Astrocyte (in vitro differentiated cells and primary cell): ENCODE data around the gene TMEM60. TPM values are rescaled to one million over a fixed set of nuclear protein-coding genes. Genes with fewer than 3 reads are reported as not detected.

Experiments
- DNase-seq: peaks from one replicate; pipeline ENCODE4 v3.0.0-alpha.2; 2010; ENCODE audit warnings: low read depth
- FAIRE-seq: peaks from 2 replicates; lab custom pipeline; 2011; peaks lifted over from hg19 to GRCh38; lab: Jason Lieb, UNC
- H2AFZ ChIP-seq: 2 replicates; pipeline ENCODE4 v1.6.0; 2012; ENCODE audit warnings: low read depth, low read length, inconsistent platforms
- H3K27ac ChIP-seq: 2 replicates; pipeline ENCODE4 v1.5.1; 2011; ENCODE audit warnings: low read depth, low read length, inconsistent platforms
- H3K27me3 ChIP-seq: 2 replicates; pipeline ENCODE4 v1.6.0; 2011; ENCODE audit warnings: low read length, inconsistent platforms; ENCODE audit not compliant: insufficient read depth
- H3K36me3 ChIP-seq: 2 replicates; pipeline ENCODE4 v1.5.1; 2011; ENCODE audit warnings: low read length, inconsistent platforms; ENCODE audit not compliant: insufficient read depth
- H3K4me1 ChIP-seq: 2 replicates; pipeline ENCODE4 v1.5.1; 2011; ENCODE audit warnings: low read length, inconsistent platforms; ENCODE audit not compliant: insufficient read depth
- H3K4me2 ChIP-seq: 2 replicates; pipeline ENCODE4 v1.6.0; 2012; ENCODE audit warnings: low read length, inconsistent platforms
- H3K4me3 ChIP-seq: 2 replicates; pipeline ENCODE4 v1.5.1; 2011; ENCODE audit warnings: low read depth, mild to moderate bottlenecking, low read length, inconsistent platforms; ENCODE audit not compliant: insufficient read depth
- H3K79me2 ChIP-seq: 2 replicates; pipeline ENCODE4 v1.6.0; 2012; ENCODE audit warnings: mild to moderate bottlenecking, low read length, inconsistent platforms; ENCODE audit not compliant: insufficient read depth
- H3K9ac ChIP-seq: 2 replicates; pipeline ENCODE4 v1.6.0; 2012; ENCODE audit warnings: mild to moderate bottlenecking, low read length, inconsistent platforms
- H3K9me3 ChIP-seq: 2 replicates; pipeline ENCODE4 v1.5.1; 2012; ENCODE audit warnings: low read depth, mild to moderate bottlenecking, low read length, inconsistent platforms; ENCODE audit not compliant: insufficient read depth
- H4K20me1 ChIP-seq: 2 replicates; pipeline ENCODE4 v1.6.0; 2012; ENCODE audit warnings: low read length, inconsistent platforms; ENCODE audit not compliant: insufficient read depth
- H3K27ac Mint-ChIP-seq: one replicate; pipeline ENCODE4 v1.8.0; 2021; ENCODE audit warnings: mild to moderate bottlenecking, mixed read lengths; ENCODE audit not compliant: unreplicated experiment
- H3K27me3 Mint-ChIP-seq: one replicate; pipeline ENCODE4 v1.8.0; 2021; ENCODE audit warnings: low read depth, mixed read lengths; ENCODE audit not compliant: unreplicated experiment
- H3K36me3 Mint-ChIP-seq: one replicate; pipeline ENCODE4 v1.8.0; 2021; ENCODE audit warnings: low read depth, mixed read lengths; ENCODE audit not compliant: unreplicated experiment
- H3K4me1 Mint-ChIP-seq: one replicate; pipeline ENCODE4 v1.8.0; 2021; ENCODE audit warnings: low read depth, mixed read lengths; ENCODE audit not compliant: unreplicated experiment
- H3K4me3 Mint-ChIP-seq: one replicate; pipeline ENCODE4 v1.8.0; 2021; ENCODE audit warnings: mild to moderate bottlenecking, moderate library complexity, mixed read lengths; ENCODE audit not compliant: unreplicated experiment
- H3K9me3 Mint-ChIP-seq: one replicate; pipeline ENCODE4 v1.8.0; 2021; ENCODE audit warnings: mild to moderate bottlenecking, mixed read lengths; ENCODE audit not compliant: unreplicated experiment
- EZH2 ChIP-seq: IDR thresholded peaks from 2 replicates; pipeline ENCODE4 v1.6.1; 2012; ENCODE audit warnings: mild to moderate bottlenecking, low read length, inconsistent platforms; ENCODE audit not compliant: insufficient read depth
- total RNA-seq: library from RNA; stranded (reverse); gene quantifications from 2 replicates; pipeline ENCODE4 v1.2.1, GENCODE V29; 2021
- TF ChIP-seq, protein P1 (sequence below): IDR thresholded peaks from 2 replicates; pipeline ENCODE4 v1.5.1; 2011; ENCODE audit warnings: low read depth, mild to moderate bottlenecking, inconsistent platforms, low read length, moderate library complexity; ENCODE audit not compliant: insufficient read depth

TMEM60 gene
- total RNA-seq, 1 donor from 2014 or later = 12.2 TPM

DNA sequence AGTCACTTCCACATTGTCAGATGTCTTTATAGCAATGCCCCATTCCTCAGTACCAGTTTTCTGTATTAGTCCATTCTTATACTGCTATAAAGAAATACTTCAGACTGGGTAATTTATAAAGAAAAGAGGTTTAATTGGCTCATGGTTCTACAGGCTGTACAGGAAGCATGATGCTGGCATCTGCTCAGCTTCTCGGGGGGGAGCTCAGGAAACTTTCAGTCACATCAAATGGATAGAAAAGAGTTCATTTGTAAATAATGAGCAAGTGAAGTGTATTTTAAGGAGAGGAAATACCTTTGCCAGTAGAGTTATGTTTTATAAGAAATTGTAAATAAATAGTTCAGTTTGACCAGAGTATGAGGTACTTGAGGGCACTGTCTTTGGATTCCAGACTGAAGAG, 50.5 kb downstream of the TMEM60 start:
- H3K79me2 ChIP-seq = peaks cover 16% of the 10 kb centered on the region
- peaks cover 6% of the 10 kb centered on the region for H3K36me3 ChIP-seq
- H3K4me1 ChIP-seq = no peaks in the 10 kb centered on the region
- Mint-ChIP-seq H3K27me3 (no peaks in the 10 kb centered on the region), H3K9me3 (peaks cover 2% of the 10 kb centered on the region), H3K36me3 (peaks cover 17% of the 10 kb centered on the region), H3K4me3 (no peak overlapping the region), H3K4me1 (peaks cover 3% of the 10 kb centered on the region), H3K27ac (peak overlapping the region; percentile 12)
- no peak for TF ChIP-seq EZH2
- TF ChIP-seq, protein P1, sequence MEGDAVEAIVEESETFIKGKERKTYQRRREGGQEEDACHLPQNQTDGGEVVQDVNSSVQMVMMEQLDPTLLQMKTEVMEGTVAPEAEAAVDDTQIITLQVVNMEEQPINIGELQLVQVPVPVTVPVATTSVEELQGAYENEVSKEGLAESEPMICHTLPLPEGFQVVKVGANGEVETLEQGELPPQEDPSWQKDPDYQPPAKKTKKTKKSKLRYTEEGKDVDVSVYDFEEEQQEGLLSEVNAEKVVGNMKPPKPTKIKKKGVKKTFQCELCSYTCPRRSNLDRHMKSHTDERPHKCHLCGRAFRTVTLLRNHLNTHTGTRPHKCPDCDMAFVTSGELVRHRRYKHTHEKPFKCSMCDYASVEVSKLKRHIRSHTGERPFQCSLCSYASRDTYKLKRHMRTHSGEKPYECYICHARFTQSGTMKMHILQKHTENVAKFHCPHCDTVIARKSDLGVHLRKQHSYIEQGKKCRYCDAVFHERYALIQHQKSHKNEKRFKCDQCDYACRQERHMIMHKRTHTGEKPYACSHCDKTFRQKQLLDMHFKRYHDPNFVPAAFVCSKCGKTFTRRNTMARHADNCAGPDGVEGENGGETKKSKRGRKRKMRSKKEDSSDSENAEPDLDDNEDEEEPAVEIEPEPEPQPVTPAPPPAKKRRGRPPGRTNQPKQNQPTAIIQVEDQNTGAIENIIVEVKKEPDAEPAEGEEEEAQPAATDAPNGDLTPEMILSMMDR = no peak
- peaks cover 18% of the 10 kb centered on the region for H4K20me1 ChIP-seq
- H3K9me3 ChIP-seq = no peaks in the 10 kb centered on the region
- no peak overlapping the region for H3K4me2 ChIP-seq
- no peak for DNase-seq
- no peak overlapping the region for H2AFZ ChIP-seq
- no peak for FAIRE-seq
- no peak overlapping the region for H3K27ac ChIP-seq
- no peak overlapping the region for H3K4me3 ChIP-seq
- H3K9ac ChIP-seq = no peak overlapping the region
- H3K27me3 ChIP-seq = no peaks in the 10 kb centered on the region

DNA sequence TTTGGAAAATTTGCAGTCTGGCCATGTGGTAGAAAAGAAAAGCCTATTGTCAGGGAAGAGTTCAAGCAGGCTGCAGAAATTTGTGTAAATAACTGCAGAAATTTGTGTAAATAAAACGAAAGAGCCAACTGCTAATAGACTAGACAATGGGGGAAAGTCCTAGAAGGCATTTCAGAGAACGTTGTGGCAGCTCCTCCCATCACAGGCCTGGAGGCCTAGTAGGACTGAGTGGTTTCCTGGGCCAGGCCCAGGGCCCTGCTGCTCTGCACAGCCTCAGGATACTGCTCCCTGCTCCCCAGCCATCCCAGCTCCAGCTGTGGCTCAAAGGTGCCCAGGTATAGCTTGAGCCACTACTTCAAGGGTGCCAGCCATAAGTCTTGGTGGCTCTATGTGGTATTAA, 51.1 kb downstream of the TMEM60 start:
- Mint-ChIP-seq H3K27me3 (no peaks in the 10 kb centered on the region), H3K4me3 (no peak overlapping the region), H3K36me3 (peaks cover 16% of the 10 kb centered on the region), H3K9me3 (peaks cover 2% of the 10 kb centered on the region), H3K27ac (no peak overlapping the region), H3K4me1 (peaks cover 2% of the 10 kb centered on the region)
- Histone ChIP-seq H3K36me3 (peaks cover 5% of the 10 kb centered on the region), H3K27me3 (no peaks in the 10 kb centered on the region), H3K4me2 (no peak overlapping the region), H3K4me3 (no peak overlapping the region), H3K79me2 (peaks cover 15% of the 10 kb centered on the region), H3K9me3 (no peaks in the 10 kb centered on the region), H2AFZ (no peak overlapping the region), H3K4me1 (no peaks in the 10 kb centered on the region), H4K20me1 (peaks cover 16% of the 10 kb centered on the region), H3K27ac (no peak overlapping the region), H3K9ac (no peak overlapping the region)
- no peak for FAIRE-seq
- no peak for DNase-seq
- TF ChIP-seq, protein P1 = no peak
- TF ChIP-seq EZH2 = no peak

DNA sequence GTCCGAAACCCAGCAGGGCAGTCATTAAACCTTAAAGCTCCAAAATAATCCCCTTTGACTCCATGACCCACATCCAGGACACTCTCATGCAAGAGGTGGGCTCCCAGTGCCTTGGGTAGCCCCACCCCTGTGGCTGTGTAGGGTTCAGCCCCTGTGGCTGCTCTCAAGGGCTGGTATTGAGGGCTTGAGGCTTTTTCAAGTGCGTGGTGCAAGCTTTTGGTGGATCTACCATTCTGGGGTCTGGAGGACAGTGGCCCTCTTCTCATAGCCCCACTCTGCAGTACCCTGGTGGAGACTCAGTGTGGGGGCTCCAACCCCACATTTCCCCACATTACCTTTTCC, 51.4 kb downstream of the TMEM60 start:
- Mint-ChIP-seq H3K4me1 (no peaks in the 10 kb centered on the region), H3K9me3 (peaks cover 2% of the 10 kb centered on the region), H3K27me3 (no peaks in the 10 kb centered on the region), H3K36me3 (peaks cover 13% of the 10 kb centered on the region), H3K4me3 (no peak overlapping the region), H3K27ac (no peak overlapping the region)
- Histone ChIP-seq H2AFZ (no peak overlapping the region), H3K36me3 (peaks cover 5% of the 10 kb centered on the region), H4K20me1 (peaks cover 13% of the 10 kb centered on the region), H3K27ac (no peak overlapping the region), H3K79me2 (peaks cover 13% of the 10 kb centered on the region), H3K27me3 (no peaks in the 10 kb centered on the region), H3K9me3 (no peaks in the 10 kb centered on the region), H3K9ac (no peak overlapping the region), H3K4me1 (no peaks in the 10 kb centered on the region), H3K4me3 (no peak overlapping the region), H3K4me2 (no peak overlapping the region)
- DNase-seq (no peak), FAIRE-seq (no peak)
- TF ChIP-seq, protein P1 = no peak
- no peak for TF ChIP-seq EZH2
